ENCODE measurements around the gene RIT2.

- no peak for TF ChIP-seq CTCF (IDR thresholded peaks at IDR 0.05; ENCODE audit: low read length)
- no peak for TF ChIP-seq EZH2 (optimal IDR thresholded peaks at IDR 0.05; ENCODE audit: low read depth, low read length)
- no peak for TF ChIP-seq EZH2phosphoT487 (IDR thresholded peaks at IDR 0.05; ENCODE audit: low read length)
Measured at GRCh38 chr18:42822711-42823110, 292.8 kb downstream of the RIT2 start.
